H1 (cell line): Measurements from ENCODE around the gene NDUFAF8. TPM values are rescaled to one million over a fixed set of nuclear protein-coding genes. Genes with fewer than 3 reads are reported as not detected.

Source experiments
- ATF2 ChIP-seq: IDR thresholded peaks from 2 replicates; pipeline ENCODE4 v1.6.1; 2012; ENCODE audit warnings: low read length, inconsistent platforms
- CBX8 ChIP-seq: fragments of 300-800, 300-1000 bp; sonication (generic); IDR thresholded peaks from 2 replicates; pipeline ENCODE4 v1.7.1; 2016; ENCODE audit warnings: low read depth, low read length, borderline replicate concordance
- CHD2 ChIP-seq: IDR thresholded peaks from 2 replicates; pipeline ENCODE4 v1.6.1; 2012; ENCODE audit warnings: low read length, improper control_type of control experiment
- CREB1 ChIP-seq: IDR thresholded peaks from 2 replicates; pipeline ENCODE4 v1.6.1; 2012; ENCODE audit warnings: inconsistent platforms
- CTBP2 ChIP-seq: IDR thresholded peaks from 2 replicates; pipeline ENCODE4 v1.7.0; 2011; ENCODE audit warnings: borderline replicate concordance, mild to moderate bottlenecking, moderate library complexity, mixed read lengths, low read length; ENCODE audit not compliant: insufficient read depth, insufficient read length
- NANOG ChIP-seq: IDR thresholded peaks from 2 replicates; pipeline ENCODE4 v1.6.1; 2011; ENCODE audit warnings: low read length, low read depth, mild to moderate bottlenecking, inconsistent platforms; ENCODE audit not compliant: insufficient read depth, poor library complexity, severe bottlenecking
- ZNF274 ChIP-seq: IDR thresholded peaks from 2 replicates; pipeline ENCODE4 v1.7.0; 2012; ENCODE audit warnings: low read length, borderline replicate concordance; ENCODE audit errors: extremely low read depth
- polyA plus RNA-seq, 7 experiments: library from polyadenylated mRNA; depleted of rRNA in 3 of 7; stranded (reverse) in 5 of 7; unstranded in 2 of 7; fragments of >200 nt in 5 of 7; fragments of 200-250 nt in 2 of 7; gene quantifications; 1 replicate in 5 of 7; 2 replicates in 1 of 7; 4 replicates in 1 of 7; pipeline versions ENCODE4 v1.2.1 to v1.2.3, GENCODE V29; 2011 to 2013; ENCODE audit warnings: missing spikeins in 2 of 7, mixed read lengths in 2 of 7
- total RNA-seq: library from RNA; stranded (reverse); fragmentation: NEBNext Ultra II Directional; extraction: Animal tissue kit (Norgen Biotek cat#: 25700); gene quantifications from 2 replicates; pipeline ENCODE4 v1.2.1, GENCODE V29; 2021

Gene NDUFAF8
- total and polyA plus RNA-seq, 2 of the 8 experiments (the other 6 are each of a cell fraction or from before 2014, with no cell fraction given), result 48.9 to 91.1 TPM

- TF ChIP-seq ATF2, result no peak
- TF ChIP-seq CTBP2, result no peak
- no peak for TF ChIP-seq CREB1
- TF ChIP-seq CHD2, result no peak
- no peak for TF ChIP-seq CBX8
- TF ChIP-seq NANOG, result no peak
- no peak for TF ChIP-seq ZNF274
Observed at GRCh38 chr17:81279278-81280275, 40.5 kb downstream of the NDUFAF8 start (continued).
